Measurements from ENCODE around the gene HEPACAM.
"Not testable (repeated sequence)": the region's sequence is repeated elsewhere in the genome, so short reads cannot be mapped to it uniquely, and the experiment has no call there.

The HEPACAM gene

GRCh38 chr11:124935548-124936514, at the start of gene HEPACAM:
Gene HEPACAM, minus strand, starts transcription at chr11:124936047. Its CDS starts 41 bp downstream, at chr11:124936006.
- in situ Hi-C loops (cut with HindIII; ENCODE audit: low sequenced_read_pairs): no loop called here

GRCh38 chr11:124984512-124984854, 48.6 kb upstream of the HEPACAM start:
- in situ Hi-C loops (cut with HindIII; ENCODE audit: low sequenced_read_pairs): no loop called here

DNA sequence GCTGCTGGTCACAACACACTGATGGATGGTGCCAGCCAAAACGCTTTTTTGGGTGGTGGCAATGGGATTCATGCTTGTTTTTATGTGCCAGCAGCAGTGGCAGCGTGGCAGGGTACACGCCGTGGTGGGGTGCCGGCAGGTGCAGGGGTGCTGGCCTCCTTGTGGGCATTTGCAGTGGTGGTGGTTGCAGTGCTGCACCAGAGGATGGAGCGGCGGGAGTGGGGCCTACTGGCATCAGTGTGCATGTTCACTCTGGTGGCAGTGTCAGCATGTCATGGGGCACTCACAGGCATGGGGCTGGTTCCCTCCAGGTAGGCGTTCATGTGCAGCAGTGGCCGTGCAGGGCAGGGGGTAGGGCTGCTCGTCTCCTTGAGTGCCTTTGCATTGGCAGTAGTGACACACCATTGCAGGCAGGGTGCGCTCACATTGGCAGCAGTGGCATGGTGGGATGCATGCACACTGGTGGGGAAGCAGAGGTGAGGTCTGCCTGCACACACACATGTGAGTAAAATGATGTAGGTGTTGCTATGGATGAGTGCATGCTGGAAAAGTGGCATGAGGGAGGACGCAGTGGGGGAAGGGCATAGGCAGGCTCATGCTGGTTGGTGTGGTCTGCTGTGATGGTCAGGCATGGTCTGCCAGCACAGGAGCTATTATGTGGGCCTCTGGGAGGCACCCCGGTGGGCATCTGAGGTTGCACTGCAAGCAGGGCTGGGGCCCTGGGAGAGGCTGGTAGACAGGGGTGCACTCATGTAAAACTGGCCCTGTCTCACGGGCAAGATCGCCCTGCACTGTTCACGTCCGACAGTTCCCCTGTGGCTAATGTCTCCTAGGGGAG, 48.0 kb upstream of the HEPACAM start:
- in situ Hi-C loops (cut with HindIII; ENCODE audit: low sequenced_read_pairs): no loop called here

DNA sequence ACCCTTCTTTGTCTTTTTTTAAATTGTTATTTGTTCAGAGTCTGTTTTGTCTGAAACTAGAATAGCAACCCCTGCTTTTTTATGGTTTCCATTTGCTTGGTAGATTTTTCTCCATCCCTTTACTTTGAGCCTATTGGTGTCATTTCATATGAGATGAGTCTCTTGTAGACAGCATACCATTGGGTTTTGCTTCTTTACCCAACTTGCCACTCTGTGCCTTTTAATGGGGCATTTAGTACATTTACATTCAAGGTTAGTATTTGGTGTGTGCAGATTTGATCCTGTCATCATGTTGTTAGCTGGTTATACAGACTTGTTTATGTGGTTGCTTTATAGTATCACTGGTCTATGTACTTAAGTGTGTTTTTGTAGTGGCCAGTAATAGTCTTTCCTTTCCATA, 46.2 kb upstream of the HEPACAM start:
- in situ Hi-C loops (cut with HindIII; ENCODE audit: low sequenced_read_pairs): no loop called here

GRCh38 chr11:124978316-124978715, 42.5 kb upstream of the HEPACAM start:
- in situ Hi-C loops (cut with HindIII; ENCODE audit: low sequenced_read_pairs): no loop called here

GRCh38 chr11:124977006-124977405, 41.2 kb upstream of the HEPACAM start:
- in situ Hi-C loops (cut with HindIII; ENCODE audit: low sequenced_read_pairs): no loop called here

- in situ Hi-C loops (cut with HindIII; ENCODE audit: low sequenced_read_pairs): no loop called here
Observed at GRCh38 chr11:124976531-124976930, 40.7 kb upstream of the HEPACAM start.

GRCh38 chr11:124971810-124972209, 36.0 kb upstream of the HEPACAM start:
- in situ Hi-C loops (cut with HindIII; ENCODE audit: low sequenced_read_pairs): no loop called here

DNA sequence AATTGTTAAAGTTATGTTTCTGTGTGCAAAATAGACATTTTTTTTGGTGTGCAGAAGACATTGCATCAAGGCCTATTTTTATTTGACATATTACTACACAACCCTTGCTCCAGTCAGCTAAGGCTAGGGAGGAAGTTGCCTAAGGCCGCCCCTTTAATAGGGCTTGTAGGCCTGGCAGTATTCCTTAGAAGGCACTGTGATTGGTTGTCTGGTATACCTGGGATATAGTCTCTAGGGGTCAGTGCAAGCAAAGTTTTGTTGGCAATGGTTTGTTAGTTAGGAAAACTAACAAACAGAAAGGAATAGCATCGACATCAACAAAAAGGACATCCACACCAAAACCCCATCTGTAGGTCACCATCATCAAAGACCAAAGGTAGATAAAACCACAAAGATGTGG, 35.1 kb upstream of the HEPACAM start:
- in situ Hi-C loops (cut with HindIII; ENCODE audit: low sequenced_read_pairs): no loop called here

DNA sequence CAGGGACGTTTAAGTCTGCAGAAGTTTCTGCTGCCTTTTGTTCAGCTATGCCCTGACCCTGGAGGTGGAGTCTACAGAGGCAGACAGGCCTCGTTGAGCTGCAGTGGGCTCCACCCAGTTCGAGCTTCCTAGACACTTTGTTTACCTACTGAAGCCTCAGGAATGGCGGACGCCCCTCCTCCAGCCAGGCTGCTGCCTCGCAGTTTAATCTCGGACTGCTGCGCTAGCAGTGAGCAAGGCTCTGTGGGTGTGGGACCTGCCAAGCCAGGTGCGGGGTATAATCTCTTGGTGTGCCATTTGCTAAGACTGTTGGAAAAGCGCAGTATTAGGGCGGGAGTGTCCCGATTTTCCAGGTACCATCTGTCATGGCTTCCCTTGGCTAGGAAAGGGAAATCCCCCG, 32.4 kb upstream of the HEPACAM start:
- in situ Hi-C loops (cut with HindIII; ENCODE audit: low sequenced_read_pairs): not testable (repeated sequence)

DNA sequence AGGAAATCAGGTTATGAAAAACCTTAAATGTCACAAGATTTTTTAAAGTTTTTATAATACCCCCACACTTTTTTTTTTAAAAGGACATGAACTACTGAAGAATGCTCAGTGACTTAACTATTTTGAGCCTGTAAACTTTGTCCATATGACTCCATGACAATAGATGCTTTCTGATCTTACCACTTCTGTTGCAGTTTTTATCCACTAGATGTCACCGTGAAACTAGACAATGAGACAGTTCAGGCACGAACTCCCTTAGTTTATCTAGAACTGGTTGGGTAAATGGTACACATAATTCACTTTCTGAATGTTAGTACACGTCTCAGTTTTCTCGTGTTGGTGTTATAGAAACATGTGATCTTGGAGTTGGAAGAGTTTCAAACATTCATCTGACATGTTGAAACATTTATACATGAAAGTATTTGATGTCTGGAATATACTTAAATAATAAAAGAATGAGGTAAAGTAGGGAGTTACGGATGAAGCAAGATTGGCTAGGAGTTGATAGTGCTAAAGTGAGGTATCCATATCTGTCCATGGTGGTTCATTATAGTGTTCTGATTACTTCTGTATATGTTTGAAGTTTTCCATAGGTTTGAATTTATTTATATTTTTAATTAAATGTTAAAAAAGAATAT, 26.2 kb upstream of the HEPACAM start:
- in situ Hi-C loops (cut with HindIII; ENCODE audit: low sequenced_read_pairs): no loop called here

- in situ Hi-C loops (cut with HindIII; ENCODE audit: low sequenced_read_pairs): no loop called here
Observed at GRCh38 chr11:124955035-124955434, 19.2 kb upstream of the HEPACAM start.

- in situ Hi-C loops (cut with HindIII; ENCODE audit: low sequenced_read_pairs): no loop called here
Observed at GRCh38 chr11:124954590-124954955, 18.7 kb upstream of the HEPACAM start.

GRCh38 chr11:124953753-124954589, 18.1 kb upstream of the HEPACAM start, which contains the start of gene CCDC15:
Gene CCDC15, plus strand, starts transcription at chr11:124954202. Its CDS starts 531 bp downstream, at chr11:124954733.
- in situ Hi-C loops (cut with HindIII; ENCODE audit: low sequenced_read_pairs): no loop called here

- in situ Hi-C loops (cut with HindIII; ENCODE audit: low sequenced_read_pairs): no loop called here
Observed at GRCh38 chr11:124951341-124951740, 15.5 kb upstream of the HEPACAM start.

GRCh38 chr11:124950601-124951330, 14.9 kb upstream of the HEPACAM start:
- in situ Hi-C loops (cut with HindIII; ENCODE audit: low sequenced_read_pairs): no loop called here

DNA sequence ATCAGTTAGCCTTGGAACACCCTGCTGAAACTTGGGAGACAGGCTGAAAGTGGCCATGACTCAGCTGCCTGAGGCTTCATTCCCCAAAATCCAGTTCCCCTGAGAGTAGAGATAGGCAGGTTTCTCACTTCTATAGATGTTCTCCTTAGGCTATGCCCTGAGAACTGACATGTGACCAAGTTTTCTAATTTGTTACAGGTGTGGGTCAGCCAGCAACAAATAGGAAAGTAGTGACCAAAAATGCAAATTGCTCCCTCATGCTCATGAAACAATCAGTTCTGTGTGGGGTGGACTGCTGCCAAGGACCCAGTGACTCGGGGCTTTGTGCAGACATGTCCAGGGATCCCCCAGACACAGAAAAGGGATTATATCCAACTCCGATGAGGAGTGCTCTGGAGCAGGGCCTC, 10.9 kb upstream of the HEPACAM start:
- in situ Hi-C loops (cut with HindIII; ENCODE audit: low sequenced_read_pairs): no loop called here

DNA sequence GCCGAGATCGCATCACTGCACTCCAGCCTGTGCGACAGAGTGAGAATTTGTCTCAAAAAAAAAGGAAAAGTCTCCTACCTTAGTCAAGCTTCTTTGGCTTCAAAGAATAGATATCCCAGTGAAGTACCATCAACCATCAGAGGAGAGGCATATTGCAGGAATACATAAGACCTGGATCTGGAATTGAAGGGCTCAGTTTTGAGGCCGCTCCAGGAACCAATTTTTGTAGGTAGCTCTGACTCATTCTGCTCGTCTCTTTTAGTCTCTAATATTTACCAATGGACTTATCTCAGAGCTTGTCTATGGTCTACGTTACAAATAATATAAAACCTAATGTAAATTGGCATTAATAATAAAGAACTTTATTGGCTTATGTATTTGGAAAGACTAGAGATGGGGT, 10.0 kb upstream of the HEPACAM start:
- in situ Hi-C loops (cut with HindIII; ENCODE audit: low sequenced_read_pairs): no loop called here

DNA sequence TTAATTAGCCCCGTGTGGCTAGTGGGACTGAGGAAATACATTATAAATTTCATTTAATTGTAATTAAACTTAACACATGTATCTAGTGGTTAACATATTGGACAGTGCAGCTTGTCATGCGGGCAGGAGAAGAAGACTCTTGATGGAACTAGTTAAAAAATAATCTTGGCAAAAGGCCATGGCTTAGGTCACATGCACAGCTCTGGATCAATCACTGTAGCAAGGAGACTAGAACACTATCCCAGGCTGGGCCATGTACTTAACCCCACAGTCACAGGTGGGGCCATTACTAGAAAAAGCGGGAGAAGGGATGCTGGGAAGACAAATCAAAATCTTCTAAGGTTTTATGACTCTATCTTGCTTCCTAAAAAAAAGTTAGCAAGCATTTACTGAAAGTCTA, 8.7 kb upstream of the HEPACAM start:
- in situ Hi-C loops (cut with HindIII; ENCODE audit: low sequenced_read_pairs): no loop called here

DNA sequence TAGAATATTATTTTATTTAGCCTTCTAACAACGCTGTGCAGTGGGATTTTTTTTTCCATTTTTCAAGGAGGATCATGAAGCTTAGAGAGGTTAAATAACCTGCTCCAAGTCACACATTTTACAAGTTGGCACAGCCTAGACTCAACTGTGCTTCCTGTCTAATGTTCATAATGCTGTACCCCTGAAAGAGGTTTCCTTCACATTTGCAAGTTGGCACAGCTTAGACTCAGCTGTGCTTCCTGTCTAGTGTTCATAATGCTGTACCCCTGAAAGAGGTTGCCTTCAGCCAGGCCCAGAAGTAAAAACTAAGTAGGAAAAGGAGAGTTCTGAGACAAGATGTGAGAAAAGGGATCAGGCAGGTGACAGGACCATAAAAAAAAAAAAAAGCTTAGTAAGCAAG, 7.9 kb upstream of the HEPACAM start:
- in situ Hi-C loops (cut with HindIII; ENCODE audit: low sequenced_read_pairs): no loop called here

All from DLD1 (cell line).